ENCODE measurements around the gene SOX4. TPM values are rescaled to one million over a fixed set of nuclear protein-coding genes. Genes with fewer than 3 reads are reported as not detected.

Gene SOX4
- total RNA-seq, 3 donors from 2014 or later, result 14.9 to 54.5 (median 26.5) TPM

DNA sequence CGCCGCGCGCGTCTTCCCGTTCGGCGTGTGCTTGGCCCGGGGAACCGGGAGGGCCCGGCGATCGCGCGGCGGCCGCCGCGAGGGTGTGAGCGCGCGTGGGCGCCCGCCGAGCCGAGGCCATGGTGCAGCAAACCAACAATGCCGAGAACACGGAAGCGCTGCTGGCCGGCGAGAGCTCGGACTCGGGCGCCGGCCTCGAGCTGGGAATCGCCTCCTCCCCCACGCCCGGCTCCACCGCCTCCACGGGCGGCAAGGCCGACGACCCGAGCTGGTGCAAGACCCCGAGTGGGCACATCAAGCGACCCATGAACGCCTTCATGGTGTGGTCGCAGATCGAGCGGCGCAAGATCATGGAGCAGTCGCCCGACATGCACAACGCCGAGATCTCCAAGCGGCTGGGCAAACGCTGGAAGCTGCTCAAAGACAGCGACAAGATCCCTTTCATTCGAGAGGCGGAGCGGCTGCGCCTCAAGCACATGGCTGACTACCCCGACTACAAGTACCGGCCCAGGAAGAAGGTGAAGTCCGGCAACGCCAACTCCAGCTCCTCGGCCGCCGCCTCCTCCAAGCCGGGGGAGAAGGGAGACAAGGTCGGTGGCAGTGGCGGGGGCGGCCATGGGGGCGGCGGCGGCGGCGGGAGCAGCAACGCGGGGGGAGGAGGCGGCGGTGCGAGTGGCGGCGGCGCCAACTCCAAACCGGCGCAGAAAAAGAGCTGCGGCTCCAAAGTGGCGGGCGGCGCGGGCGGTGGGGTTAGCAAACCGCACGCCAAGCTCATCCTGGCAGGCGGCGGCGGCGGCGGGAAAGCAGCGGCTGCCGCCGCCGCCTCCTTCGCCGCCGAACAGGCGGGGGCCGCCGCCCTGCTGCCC is 1.1 kb downstream of the SOX4 start:
- peak; percentile 60 for ATAC-seq
- DNase-seq, result peak; percentile 69 to 79 (median 78)
- TF ChIP-seq, protein P1, sequence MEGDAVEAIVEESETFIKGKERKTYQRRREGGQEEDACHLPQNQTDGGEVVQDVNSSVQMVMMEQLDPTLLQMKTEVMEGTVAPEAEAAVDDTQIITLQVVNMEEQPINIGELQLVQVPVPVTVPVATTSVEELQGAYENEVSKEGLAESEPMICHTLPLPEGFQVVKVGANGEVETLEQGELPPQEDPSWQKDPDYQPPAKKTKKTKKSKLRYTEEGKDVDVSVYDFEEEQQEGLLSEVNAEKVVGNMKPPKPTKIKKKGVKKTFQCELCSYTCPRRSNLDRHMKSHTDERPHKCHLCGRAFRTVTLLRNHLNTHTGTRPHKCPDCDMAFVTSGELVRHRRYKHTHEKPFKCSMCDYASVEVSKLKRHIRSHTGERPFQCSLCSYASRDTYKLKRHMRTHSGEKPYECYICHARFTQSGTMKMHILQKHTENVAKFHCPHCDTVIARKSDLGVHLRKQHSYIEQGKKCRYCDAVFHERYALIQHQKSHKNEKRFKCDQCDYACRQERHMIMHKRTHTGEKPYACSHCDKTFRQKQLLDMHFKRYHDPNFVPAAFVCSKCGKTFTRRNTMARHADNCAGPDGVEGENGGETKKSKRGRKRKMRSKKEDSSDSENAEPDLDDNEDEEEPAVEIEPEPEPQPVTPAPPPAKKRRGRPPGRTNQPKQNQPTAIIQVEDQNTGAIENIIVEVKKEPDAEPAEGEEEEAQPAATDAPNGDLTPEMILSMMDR (IDR thresholded peaks at IDR 0.05), result no peak
- intact Hi-C loops (cut with DNase I, micrococcal nuclease), result loop anchor here in 1 of 2 donors (10.0 kb wide), 1 partner anchor 340 kb away; no protein-coding TSS in a partner anchor
- Histone ChIP-seq H3K4me1 (ENCODE audit: low read depth) (peaks cover 14% of the 10 kb centered on the region), H3K36me3 (ENCODE audit: low read depth) (no peaks in the 10 kb centered on the region), H3K9me3 (no peaks in the 10 kb centered on the region), H3K4me3 (peak overlapping the region; percentile 71)

- intact Hi-C loops (cut with DNase I, micrococcal nuclease), result loop anchor here in 1 of 2 donors (10.0 kb wide), 1 partner anchor 339 kb away; no protein-coding TSS in a partner anchor
- Histone ChIP-seq H3K4me1 (ENCODE audit: low read depth) (peaks cover 14% of the 10 kb centered on the region), H3K4me3 (peak overlapping the region; percentile 71), H3K36me3 (ENCODE audit: low read depth) (no peaks in the 10 kb centered on the region), H3K9me3 (no peaks in the 10 kb centered on the region)
- TF ChIP-seq, protein P1 (IDR thresholded peaks at IDR 0.05), result no peak
- ATAC-seq (peak; percentile 17), DNase-seq (peak; percentile 58 to 68 (median 67))
Measured at GRCh38 chr6:21595285-21596144, 2.0 kb downstream of the SOX4 start.

DNA sequence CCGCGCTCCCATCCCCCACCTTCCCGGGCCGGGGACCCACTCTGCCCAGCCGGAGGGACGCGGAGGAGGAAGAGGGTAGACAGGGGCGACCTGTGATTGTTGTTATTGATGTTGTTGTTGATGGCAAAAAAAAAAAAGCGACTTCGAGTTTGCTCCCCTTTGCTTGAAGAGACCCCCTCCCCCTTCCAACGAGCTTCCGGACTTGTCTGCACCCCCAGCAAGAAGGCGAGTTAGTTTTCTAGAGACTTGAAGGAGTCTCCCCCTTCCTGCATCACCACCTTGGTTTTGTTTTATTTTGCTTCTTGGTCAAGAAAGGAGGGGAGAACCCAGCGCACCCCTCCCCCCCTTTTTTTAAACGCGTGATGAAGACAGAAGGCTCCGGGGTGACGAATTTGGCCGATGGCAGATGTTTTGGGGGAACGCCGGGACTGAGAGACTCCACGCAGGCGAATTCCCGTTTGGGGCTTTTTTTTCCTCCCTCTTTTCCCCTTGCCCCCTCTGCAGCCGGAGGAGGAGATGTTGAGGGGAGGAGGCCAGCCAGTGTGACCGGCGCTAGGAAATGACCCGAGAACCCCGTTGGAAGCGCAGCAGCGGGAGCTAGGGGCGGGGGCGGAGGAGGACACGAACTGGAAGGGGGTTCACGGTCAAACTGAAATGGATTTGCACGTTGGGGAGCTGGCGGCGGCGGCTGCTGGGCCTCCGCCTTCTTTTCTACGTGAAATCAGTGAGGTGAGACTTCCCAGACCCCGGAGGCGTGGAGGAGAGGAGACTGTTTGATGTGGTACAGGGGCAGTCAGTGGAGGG is 2.8 kb downstream of the SOX4 start:
- intact Hi-C loops (cut with DNase I, micrococcal nuclease), result loop anchor here in 1 of 2 donors (10.0 kb wide), 1 partner anchor 338 kb away; no protein-coding TSS in a partner anchor
- DNase-seq, result peak; percentile 41 to 68 (median 68)
- Histone ChIP-seq H3K4me1 (ENCODE audit: low read depth) (peaks cover 14% of the 10 kb centered on the region), H3K9me3 (no peaks in the 10 kb centered on the region), H3K4me3 (peak overlapping the region; percentile 71), H3K36me3 (ENCODE audit: low read depth) (no peaks in the 10 kb centered on the region)
- ATAC-seq, result no peak
- TF ChIP-seq, protein P1 (IDR thresholded peaks at IDR 0.05), result no peak

DNA sequence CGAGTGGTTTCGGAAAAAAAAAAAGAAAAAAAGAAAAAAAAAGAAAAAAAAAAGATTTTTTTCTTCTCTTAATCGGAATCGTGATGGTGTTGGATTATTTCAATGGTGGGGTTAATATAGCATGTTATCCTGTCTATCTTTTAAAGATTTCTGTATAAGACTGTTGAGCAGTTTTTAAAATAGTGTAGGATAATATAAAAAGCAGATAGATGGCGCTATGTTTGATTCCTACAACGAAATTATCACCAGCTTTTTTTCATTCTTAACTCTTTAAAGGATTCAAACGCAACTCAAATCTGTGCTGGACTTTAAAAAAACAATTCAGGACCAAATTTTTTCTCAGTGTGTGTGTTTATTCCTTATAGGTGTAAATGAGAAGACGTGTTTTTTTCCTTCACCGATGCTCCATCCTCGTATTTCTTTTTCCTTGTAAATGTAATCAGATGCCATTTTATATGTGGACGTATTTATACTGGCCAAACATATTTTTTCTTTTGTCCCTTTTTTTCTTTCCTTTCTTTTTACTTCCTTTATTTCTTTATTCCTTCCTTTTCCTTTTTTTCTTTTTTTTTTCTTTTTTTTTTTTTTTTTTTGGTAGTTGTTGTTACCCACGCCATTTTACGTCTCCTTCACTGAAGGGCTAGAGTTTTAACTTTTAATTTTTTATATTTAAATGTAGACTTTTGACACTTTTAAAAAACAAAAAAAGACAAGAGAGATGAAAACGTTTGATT is 3.6 kb downstream of the SOX4 start:
- H3K9me3 ChIP-seq, result no peaks in the 10 kb centered on the region
- TF ChIP-seq, protein P1 (IDR thresholded peaks at IDR 0.05), result peak; percentile 32
- H3K4me1 ChIP-seq (ENCODE audit: low read depth), result peaks cover 14% of the 10 kb centered on the region
- H3K4me3 ChIP-seq, result no peak overlapping the region
- no peak for DNase-seq
- H3K36me3 ChIP-seq (ENCODE audit: low read depth), result no peaks in the 10 kb centered on the region
- intact Hi-C loops (cut with DNase I, micrococcal nuclease), result loop anchor here in 1 of 2 donors (10.0 kb wide), 1 partner anchor 338 kb away; no protein-coding TSS in a partner anchor
- ATAC-seq, result no peak

Data from mucosa of descending colon (tissue), 3 donors.